Measurements from ENCODE around the gene CD63. TPM values are rescaled to one million over a fixed set of nuclear protein-coding genes. Genes with fewer than 3 reads are reported as not detected.

The CD63 gene
- total and polyA plus RNA-seq, 9 of the 15 experiments (the other 6 are each of a cell fraction or from before 2014, with no cell fraction given) = 313 to 735 (median 433) TPM

DNA sequence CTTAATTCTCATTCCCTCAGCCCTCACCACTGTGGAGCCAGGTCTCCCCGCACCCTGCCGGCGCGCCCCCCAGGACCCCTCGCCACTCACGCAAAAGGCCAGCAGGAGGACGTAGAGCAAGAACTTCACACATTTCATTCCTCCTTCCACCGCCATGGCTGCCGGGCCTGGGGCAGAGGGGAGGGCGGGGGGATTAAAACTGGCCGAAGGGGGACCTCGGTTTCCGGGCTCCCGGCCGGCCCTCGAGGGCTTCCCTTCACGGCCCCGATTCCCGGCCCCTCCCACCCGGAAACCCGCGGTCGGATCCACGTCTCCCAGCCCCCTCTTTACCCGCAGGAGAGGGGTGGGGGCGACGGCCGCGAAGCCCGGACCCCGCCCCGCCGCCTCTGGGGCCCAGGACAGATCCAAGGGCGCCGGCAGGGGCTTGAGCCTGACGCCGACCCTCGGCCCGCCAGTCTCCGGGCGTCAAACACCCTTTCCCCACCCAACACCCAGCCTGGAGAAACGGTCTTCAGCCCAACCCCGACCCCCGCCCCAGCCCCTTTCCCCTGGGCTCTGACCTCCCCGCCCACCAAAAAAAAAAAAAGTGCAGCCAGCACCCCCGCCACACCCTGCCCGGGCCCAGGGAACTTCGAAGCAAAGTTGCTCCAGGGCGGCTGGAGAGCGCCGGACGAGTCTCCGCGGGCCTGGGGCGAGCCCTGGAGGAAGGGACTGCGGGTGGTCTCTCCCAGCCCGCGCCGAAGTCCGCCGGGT is 447 bp downstream of the CD63 start (continued):
- TF ChIP-seq, protein P1, sequence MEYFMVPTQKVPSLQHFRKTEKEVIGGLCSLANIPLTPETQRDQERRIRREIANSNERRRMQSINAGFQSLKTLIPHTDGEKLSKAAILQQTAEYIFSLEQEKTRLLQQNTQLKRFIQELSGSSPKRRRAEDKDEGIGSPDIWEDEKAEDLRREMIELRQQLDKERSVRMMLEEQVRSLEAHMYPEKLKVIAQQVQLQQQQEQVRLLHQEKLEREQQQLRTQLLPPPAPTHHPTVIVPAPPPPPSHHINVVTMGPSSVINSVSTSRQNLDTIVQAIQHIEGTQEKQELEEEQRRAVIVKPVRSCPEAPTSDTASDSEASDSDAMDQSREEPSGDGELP (CRISPR knock-in tag; IDR thresholded peaks at IDR 0.05; ENCODE audit: borderline replicate concordance) = no peak
- peak; percentile 40 for TF ChIP-seq ELF1 (tag; IDR thresholded peaks at IDR 0.05)
- 0 out of 2 replicates have a peak, but pooled peaks have one; percentile 27 for TF ChIP-seq EP400 (IDR thresholded peaks at IDR 0.05)
- peak; percentile 35 for TF ChIP-seq CHD1 (IDR thresholded peaks at IDR 0.05; ENCODE audit: low read length)
- TF ChIP-seq SMARCA5 (IDR thresholded peaks at IDR 0.05) = 0 out of 2 replicates have a peak, but pooled peaks have one; percentile 45
- TF ChIP-seq CREB1 (IDR thresholded peaks at IDR 0.05) = no peak
- no peak for TF ChIP-seq CREB1 (CRISPR knock-in tag; IDR thresholded peaks at IDR 0.05)
- TF ChIP-seq, protein P2, sequence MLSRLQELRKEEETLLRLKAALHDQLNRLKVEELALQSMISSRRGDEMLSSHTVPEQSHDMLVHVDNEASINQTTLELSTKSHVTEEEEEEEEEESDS (CRISPR knock-in tag; IDR thresholded peaks at IDR 0.05) = no peak
- TF ChIP-seq, protein P3, sequence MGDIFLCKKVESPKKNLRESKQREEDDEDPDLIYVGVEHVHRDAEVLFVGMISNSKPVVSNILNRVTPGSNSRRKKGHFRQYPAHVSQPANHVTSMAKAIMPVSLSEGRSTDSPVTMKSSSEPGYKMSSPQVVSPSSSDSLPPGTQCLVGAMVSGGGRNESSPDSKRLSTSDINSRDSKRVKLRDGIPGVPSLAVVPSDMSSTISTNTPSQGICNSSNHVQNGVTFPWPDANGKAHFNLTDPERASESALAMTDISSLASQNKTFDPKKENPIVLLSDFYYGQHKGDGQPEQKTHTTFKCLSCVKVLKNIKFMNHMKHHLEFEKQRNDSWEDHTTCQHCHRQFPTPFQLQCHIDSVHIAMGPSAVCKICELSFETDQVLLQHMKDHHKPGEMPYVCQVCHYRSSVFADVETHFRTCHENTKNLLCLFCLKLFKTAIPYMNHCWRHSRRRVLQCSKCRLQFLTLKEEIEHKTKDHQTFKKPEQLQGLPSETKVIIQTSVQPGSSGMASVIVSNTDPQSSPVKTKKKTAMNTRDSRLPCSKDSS (IDR thresholded peaks at IDR 0.05; ENCODE audit: low read depth, partially characterized antibody) = no peak
- TF ChIP-seq, protein P4, sequence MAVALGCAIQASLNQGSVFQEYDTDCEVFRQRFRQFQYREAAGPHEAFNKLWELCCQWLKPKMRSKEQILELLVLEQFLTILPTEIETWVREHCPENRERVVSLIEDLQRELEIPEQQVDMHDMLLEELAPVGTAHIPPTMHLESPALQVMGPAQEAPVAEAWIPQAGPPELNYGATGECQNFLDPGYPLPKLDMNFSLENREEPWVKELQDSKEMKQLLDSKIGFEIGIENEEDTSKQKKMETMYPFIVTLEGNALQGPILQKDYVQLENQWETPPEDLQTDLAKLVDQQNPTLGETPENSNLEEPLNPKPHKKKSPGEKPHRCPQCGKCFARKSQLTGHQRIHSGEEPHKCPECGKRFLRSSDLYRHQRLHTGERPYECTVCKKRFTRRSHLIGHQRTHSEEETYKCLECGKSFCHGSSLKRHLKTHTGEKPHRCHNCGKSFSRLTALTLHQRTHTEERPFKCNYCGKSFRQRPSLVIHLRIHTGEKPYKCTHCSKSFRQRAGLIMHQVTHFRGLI (CRISPR knock-in tag; IDR thresholded peaks at IDR 0.05) = no peak
- TF ChIP-seq POLR3G (IDR thresholded peaks at IDR 0.05; ENCODE audit: extremely low read depth, insufficient read length, insufficient replicate concordance) = no peak
- TF ChIP-seq PHF8 (IDR thresholded peaks at IDR 0.05; ENCODE audit: borderline replicate concordance, low read length) = peak; percentile 63; the same call in 1 of the 2 replicates
- no peak for TF ChIP-seq ZEB2 (IDR thresholded peaks at IDR 0.05)

Measured in K562 (cell line).